Astrocyte of the spinal cord (primary cell): ENCODE data around the gene MYO16.

Source experiments
- DNase-seq: peaks from one replicate; pipeline ENCODE4 v3.0.0; 2011; ENCODE audit warnings: low read depth, low spot score
- H3K4me3 ChIP-seq: 2 replicates; pipeline ENCODE4 v1.5.1; 2011; ENCODE audit warnings: low read depth, mild to moderate bottlenecking, low read length, moderate library complexity
- CTCF ChIP-seq: IDR thresholded peaks from 2 replicates; pipeline ENCODE4 v1.5.1; 2012; ENCODE audit warnings: low read depth, mild to moderate bottlenecking, low read length, inconsistent platforms
- in situ Hi-C: cut with HindIII; loops from 2 replicates; pipeline ENCODE4 v1.10.0; 2017; ENCODE audit warnings: low sequenced_read_pairs

Gene MYO16

GRCh38 chr13:108859197-108860012, 230.0 kb downstream of the MYO16 start:
- in situ Hi-C loops, result no loop called here
- DNase-seq, result peak; percentile 87
- no peak overlapping the region for H3K4me3 ChIP-seq
- no peak for TF ChIP-seq CTCF

GRCh38 chr13:108860418-108860817, 231.0 kb downstream of the MYO16 start:
- in situ Hi-C loops, result no loop called here
- DNase-seq, result no peak
- no peak overlapping the region for H3K4me3 ChIP-seq
- TF ChIP-seq CTCF, result no peak

GRCh38 chr13:108877300-108877699, 247.9 kb downstream of the MYO16 start:
- H3K4me3 ChIP-seq, result no peak overlapping the region
- in situ Hi-C loops, result no loop called here
- DNase-seq, result peak; percentile 36
- TF ChIP-seq CTCF, result no peak

GRCh38 chr13:108878732-108879131, 249.3 kb downstream of the MYO16 start:
- no peak for DNase-seq
- TF ChIP-seq CTCF, result no peak
- no peak overlapping the region for H3K4me3 ChIP-seq
- in situ Hi-C loops, result no loop called here

GRCh38 chr13:108889324-108889984, 260.0 kb downstream of the MYO16 start:
- TF ChIP-seq CTCF, result no peak
- in situ Hi-C loops, result no loop called here
- no peak for DNase-seq
- H3K4me3 ChIP-seq, result no peak overlapping the region

- in situ Hi-C loops, result no loop called here
- peak; percentile 25 for TF ChIP-seq CTCF
- H3K4me3 ChIP-seq, result no peak overlapping the region
- DNase-seq, result peak; percentile 63
These were observed 265.9 kb downstream of the MYO16 start for GRCh38 chr13:108895220-108895704.
